Ishikawa (cell line): ENCODE measurements around the gene CNTN4.

Experiments used
- CEBPB ChIP-seq: IDR thresholded peaks from 2 replicates; pipeline ENCODE4 v1.6.1; 2012
- CREB1 ChIP-seq: IDR thresholded peaks from 2 replicates; pipeline ENCODE4 v1.6.1; 2012; ENCODE audit warnings: low read depth
- EGR1 ChIP-seq: IDR thresholded peaks from 2 replicates; pipeline ENCODE4 v1.6.1; 2012
- EP300 ChIP-seq: IDR thresholded peaks from 2 replicates; pipeline ENCODE4 v1.6.1; 2012; ENCODE audit warnings: borderline replicate concordance
- FOXM1 ChIP-seq: IDR thresholded peaks from 2 replicates; pipeline ENCODE4 v1.6.1; 2012; ENCODE audit warnings: low read depth, borderline replicate concordance
- NFIC ChIP-seq: IDR thresholded peaks from 2 replicates; pipeline ENCODE4 v1.6.1; 2012
- RAD21 ChIP-seq: IDR thresholded peaks from 2 replicates; pipeline ENCODE4 v1.6.1; 2012; ENCODE audit warnings: low read depth
- TAF1 ChIP-seq: IDR thresholded peaks from 2 replicates; pipeline ENCODE4 v1.6.1; 2012; ENCODE audit warnings: low read depth, mild to moderate bottlenecking
- TCF12 ChIP-seq: IDR thresholded peaks from 2 replicates; pipeline ENCODE4 v1.6.1; 2012; ENCODE audit warnings: low read depth
- TEAD4 ChIP-seq: IDR thresholded peaks from 2 replicates; pipeline ENCODE4 v1.6.1; 2012
- YY1 ChIP-seq: IDR thresholded peaks from 2 replicates; pipeline ENCODE4 v1.6.1; 2012; ENCODE audit warnings: low read depth
- ZBTB7A ChIP-seq: IDR thresholded peaks from 2 replicates; pipeline ENCODE4 v1.6.1; 2012; ENCODE audit warnings: low read depth
- TF ChIP-seq, protein P1 (sequence below): IDR thresholded peaks from 2 replicates; pipeline ENCODE4 v1.6.1; 2012
- TF ChIP-seq, protein P2 (sequence below): IDR thresholded peaks from 2 replicates; pipeline ENCODE4 v1.6.1; 2012; ENCODE audit warnings: low read depth, mild to moderate bottlenecking
- TF ChIP-seq, protein P3 (sequence below): IDR thresholded peaks from 2 replicates; pipeline ENCODE4 v1.6.1; 2012

CNTN4 gene

DNA sequence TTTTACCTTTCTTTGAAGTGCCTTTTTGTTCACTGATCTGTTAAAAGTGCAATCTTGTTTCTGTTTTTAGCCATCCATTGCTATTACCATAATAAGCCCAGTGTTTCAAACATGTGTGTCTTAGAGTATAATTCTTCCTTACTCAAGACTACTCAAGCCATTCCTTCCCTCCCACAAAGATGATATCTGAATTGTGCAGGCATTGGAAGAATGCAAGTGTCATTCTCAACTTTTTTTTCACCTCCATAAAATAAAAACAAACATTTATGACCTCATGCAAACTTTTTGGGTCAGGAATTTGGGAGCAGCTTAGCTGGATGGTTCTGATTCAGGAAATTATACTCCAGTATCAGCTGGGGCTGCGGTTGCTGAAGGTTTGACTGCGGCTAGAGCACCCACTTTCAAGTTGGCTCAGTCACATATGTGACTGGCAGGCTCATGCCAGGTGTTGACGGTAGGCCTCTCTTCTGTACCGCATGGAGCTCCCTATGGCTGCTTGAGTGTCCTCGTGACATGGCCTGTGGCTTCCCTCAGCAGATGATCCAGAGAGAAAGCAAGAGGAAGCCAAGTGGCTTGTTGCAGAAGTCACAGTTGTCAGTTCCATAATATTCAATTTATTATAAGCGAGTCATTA, 490.8 kb downstream of the CNTN4 start:
- TF ChIP-seq, protein P1, sequence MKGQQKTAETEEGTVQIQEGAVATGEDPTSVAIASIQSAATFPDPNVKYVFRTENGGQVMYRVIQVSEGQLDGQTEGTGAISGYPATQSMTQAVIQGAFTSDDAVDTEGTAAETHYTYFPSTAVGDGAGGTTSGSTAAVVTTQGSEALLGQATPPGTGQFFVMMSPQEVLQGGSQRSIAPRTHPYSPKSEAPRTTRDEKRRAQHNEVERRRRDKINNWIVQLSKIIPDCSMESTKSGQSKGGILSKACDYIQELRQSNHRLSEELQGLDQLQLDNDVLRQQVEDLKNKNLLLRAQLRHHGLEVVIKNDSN: no peak
- TF ChIP-seq CEBPB: no peak
- no peak for TF ChIP-seq YY1
- no peak for TF ChIP-seq CREB1
- TF ChIP-seq EP300: no peak
- TF ChIP-seq, protein P2, sequence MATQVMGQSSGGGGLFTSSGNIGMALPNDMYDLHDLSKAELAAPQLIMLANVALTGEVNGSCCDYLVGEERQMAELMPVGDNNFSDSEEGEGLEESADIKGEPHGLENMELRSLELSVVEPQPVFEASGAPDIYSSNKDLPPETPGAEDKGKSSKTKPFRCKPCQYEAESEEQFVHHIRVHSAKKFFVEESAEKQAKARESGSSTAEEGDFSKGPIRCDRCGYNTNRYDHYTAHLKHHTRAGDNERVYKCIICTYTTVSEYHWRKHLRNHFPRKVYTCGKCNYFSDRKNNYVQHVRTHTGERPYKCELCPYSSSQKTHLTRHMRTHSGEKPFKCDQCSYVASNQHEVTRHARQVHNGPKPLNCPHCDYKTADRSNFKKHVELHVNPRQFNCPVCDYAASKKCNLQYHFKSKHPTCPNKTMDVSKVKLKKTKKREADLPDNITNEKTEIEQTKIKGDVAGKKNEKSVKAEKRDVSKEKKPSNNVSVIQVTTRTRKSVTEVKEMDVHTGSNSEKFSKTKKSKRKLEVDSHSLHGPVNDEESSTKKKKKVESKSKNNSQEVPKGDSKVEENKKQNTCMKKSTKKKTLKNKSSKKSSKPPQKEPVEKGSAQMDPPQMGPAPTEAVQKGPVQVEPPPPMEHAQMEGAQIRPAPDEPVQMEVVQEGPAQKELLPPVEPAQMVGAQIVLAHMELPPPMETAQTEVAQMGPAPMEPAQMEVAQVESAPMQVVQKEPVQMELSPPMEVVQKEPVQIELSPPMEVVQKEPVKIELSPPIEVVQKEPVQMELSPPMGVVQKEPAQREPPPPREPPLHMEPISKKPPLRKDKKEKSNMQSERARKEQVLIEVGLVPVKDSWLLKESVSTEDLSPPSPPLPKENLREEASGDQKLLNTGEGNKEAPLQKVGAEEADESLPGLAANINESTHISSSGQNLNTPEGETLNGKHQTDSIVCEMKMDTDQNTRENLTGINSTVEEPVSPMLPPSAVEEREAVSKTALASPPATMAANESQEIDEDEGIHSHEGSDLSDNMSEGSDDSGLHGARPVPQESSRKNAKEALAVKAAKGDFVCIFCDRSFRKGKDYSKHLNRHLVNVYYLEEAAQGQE: no peak
- TF ChIP-seq, protein P3, sequence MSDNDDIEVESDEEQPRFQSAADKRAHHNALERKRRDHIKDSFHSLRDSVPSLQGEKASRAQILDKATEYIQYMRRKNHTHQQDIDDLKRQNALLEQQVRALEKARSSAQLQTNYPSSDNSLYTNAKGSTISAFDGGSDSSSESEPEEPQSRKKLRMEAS: no peak
- TF ChIP-seq FOXM1: no peak
- no peak for TF ChIP-seq ZBTB7A
- TF ChIP-seq RAD21: no peak
- TF ChIP-seq TCF12: no peak
- TF ChIP-seq NFIC: no peak
- TF ChIP-seq TAF1: no peak
- TF ChIP-seq EGR1: no peak
- no peak for TF ChIP-seq TEAD4

DNA sequence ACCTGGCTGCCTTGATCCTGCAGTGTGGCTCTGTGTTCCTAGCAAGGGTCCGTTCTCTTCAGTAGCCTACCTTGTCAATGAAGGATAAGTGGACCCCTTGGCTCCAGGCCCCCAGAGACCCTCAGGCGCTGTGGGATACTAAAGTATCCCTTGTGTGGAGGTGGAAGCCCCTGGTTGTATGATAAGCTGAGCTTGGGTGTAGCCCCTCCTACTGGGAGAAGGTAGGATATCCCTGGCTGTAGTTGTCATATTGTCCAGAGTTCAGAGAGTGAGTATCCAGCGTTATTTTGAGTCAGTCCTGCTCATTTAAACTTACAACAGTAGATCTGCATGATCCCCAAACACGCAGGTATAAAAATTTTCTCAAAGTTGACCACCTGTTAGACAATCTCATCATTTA, 496.8 kb downstream of the CNTN4 start:
- no peak for TF ChIP-seq EP300
- TF ChIP-seq NFIC: no peak
- no peak for TF ChIP-seq YY1
- TF ChIP-seq, protein P2: no peak
- TF ChIP-seq EGR1: no peak
- TF ChIP-seq TAF1: no peak
- no peak for TF ChIP-seq CREB1
- no peak for TF ChIP-seq RAD21
- no peak for TF ChIP-seq CEBPB
- TF ChIP-seq, protein P1: no peak
- no peak for TF ChIP-seq ZBTB7A
- TF ChIP-seq, protein P3: no peak
- no peak for TF ChIP-seq TEAD4
- TF ChIP-seq FOXM1: no peak

DNA sequence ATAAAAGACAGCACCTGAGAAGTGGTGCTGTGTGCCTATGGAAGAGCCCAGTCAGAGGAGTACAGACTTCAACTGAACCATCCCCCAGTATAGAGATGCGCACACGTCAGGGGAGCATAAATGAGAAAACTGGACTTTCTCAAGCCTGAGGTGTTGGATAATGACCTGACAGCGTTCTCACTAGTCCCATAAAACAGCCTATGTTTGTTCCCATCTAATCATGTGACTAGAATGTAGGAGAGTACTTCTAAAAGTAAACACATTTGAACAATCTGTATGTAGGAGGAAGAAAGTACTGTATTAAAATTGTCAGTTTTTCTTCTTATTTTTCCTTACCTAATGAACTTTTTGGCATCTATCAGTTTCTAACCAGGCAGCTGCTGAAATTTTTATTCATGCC, 498.9 kb downstream of the CNTN4 start:
- no peak for TF ChIP-seq NFIC
- no peak for TF ChIP-seq YY1
- no peak for TF ChIP-seq ZBTB7A
- TF ChIP-seq EGR1: no peak

DNA sequence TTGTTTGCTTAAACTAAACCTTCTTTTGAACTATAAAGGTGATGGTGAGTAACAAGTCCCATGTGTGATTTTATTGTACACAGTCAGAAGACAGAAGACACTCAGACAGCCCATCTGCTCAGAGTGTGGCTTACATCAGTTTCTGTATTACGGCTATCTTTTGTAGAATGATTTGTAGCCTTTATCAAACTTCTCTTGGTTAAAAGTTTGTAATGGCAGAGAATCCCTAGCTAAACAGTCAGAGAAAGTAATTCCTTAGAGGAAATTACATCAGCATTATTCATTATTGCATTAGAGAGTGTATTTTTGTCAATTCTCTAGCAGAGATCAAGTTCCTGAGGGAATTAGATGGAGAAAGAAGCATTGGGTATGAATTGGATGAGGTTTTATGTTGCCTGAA, 500.8 kb downstream of the CNTN4 start:
- TF ChIP-seq YY1 (no peak), CREB1 (no peak)
- TF ChIP-seq, protein P2: no peak
- TF ChIP-seq, protein P1: no peak
